HG02870 (cell line): ENCODE data around the gene NDUFS5.
"Not testable (repeated sequence)": the region's sequence is repeated elsewhere in the genome, so short reads cannot be mapped to it uniquely, and the experiment has no call there.

Source experiments
- ATAC-seq: cut with Tn5 transposase; IDR thresholded peaks from one replicate; pipeline ENCODE4 v1.9.1; 2021; ENCODE audit warnings: mild to moderate bottlenecking, moderate library complexity; ENCODE audit not compliant: unreplicated experiment

The NDUFS5 gene

DNA sequence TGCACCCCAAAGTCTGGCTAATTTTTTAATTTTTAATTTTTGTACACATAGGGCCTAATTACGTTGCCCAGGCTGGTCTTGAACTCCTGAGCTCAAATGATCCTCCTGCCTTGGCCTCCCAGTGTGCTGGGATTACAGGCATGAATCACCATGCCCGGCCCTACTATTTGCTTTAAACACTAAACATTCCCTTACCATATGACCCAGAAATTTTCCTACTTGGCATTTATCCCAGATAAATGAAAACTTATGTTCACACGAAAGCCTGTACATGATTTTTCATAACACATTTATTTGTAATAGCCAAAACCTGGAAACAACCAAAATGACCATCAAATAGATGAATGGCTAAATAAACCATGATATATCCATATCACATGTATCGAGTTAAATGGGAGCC lies 35.8 kb downstream of the NDUFS5 start:
- no peak for ATAC-seq

DNA sequence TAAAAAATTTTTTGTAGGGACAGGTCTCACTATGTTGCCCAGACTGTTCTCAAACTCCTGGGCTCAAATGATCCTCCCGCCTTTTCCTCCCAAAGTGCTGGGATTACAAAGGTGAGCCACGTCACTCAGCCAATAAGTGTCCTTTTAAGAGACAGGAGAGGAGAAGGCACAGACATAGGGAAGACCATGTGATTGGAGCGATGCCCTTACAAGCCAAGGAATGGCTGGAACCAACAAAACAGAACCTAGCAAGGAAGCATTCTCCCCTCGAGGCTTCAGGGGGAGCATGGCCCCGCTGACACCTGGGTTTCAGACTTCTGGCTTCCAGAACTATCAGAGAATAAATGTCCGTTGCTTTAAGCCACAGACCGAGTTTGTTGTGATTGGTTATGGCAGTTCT lies 37.0 kb downstream of the NDUFS5 start:
- ATAC-seq = no peak

DNA sequence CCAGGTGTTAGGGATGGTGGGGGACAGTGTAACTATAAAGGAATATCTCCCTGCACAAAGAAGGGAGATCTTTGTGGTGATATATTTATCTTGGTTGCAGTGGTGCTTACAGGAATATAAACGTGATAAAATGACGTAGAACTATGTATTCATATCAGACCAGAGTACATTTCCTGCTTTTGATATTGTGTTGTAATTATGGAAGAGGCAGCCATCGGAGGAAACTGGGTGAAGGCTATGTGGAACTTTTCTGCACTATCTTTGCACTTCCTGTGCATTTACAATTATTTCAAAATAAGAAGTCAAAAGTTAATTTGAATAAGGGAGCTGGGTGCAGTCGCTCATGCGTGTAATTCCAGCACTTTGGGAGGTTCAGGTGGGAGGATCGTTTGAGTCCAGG lies 37.6 kb downstream of the NDUFS5 start:
- no peak for ATAC-seq

DNA sequence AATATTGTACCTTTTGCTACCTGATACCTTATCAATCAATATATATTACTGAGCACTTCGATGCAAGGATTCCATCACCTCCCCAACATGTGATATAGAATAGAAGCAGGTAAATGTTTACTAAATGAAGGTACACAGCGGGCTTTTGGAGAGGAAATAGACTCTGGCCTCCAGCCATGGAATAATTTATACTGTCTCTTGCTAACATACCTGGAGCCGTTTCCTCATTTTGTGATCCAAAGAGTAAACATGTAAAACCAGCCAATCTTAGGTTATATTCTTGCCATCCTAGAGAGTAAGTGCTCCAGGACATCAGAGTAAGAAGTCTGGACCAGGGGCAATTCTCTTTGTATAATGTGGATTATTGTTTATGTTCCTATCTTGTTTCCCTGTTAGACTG lies 39.4 kb downstream of the NDUFS5 start:
- no peak for ATAC-seq

DNA sequence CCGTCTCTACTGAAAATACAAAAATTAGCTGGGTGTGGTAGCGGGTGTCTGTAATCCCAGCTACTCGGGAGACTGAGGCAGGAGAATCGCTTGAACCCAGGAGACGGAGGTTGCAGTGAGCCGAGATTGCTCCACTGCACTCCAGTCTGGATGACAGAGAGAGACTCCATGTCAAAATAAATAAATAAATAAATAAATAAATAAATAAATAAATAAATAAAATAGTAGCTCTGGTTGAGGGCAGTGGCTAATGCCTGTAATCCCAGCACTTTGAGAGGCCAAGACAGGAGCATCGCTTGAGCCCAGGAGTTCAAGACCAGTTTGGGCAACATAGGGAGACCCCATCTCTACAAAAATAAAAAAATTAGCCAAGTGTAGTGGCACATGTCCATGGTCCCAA lies 42.1 kb downstream of the NDUFS5 start:
- not testable (repeated sequence) for ATAC-seq

DNA sequence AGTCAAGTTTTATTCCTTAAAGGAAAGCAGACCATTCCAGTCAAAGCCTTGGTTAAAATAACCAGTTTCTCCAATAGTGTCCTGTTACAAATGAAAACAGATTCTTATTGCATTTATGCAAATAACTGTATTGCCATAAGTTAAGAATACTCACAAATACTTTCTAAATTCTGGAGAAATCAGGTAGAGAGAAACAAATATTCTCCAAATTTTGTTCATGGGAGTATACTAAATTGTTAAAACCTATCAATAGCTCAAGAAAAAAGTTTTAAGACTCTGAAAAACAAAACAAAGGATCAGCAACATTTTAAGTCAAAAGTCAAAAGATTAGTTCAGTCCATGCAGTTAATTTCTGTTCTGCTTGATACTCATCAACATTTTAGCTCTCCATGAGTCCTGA lies 45.4 kb downstream of the NDUFS5 start:
- not testable (repeated sequence) for ATAC-seq

DNA sequence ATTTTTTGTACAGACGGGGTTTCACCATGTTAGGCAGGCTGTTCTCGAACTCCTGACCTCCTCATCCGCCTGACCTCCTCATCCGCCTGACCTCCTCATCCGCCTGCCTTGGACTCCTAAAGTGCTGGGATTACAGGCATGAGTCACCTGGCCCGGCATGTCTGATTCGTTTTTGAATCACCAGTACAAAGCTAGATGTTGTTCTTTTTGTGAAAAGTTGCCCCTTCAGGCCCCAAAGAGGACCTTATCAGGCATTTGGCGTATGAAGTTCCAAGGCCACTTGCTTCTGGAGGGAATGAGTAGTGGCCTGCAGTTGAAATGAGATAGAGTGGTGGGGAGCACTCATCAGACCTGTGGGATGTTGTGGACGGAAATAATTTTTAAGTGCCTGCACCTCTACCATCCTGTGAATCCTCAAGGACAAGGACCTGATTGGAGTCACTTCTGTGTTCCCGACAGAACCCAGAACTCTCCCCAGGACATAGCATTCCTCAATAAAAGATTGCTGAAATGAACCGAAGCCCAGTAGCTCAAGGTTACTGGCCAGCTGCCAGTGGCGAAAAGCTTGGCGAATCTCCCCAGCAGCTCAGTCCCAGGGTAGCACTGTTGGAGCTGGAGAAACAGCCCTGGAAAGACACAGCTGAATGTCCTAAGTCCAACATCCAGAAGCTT lies 50.1 kb downstream of the NDUFS5 start:
- ATAC-seq = no peak

DNA sequence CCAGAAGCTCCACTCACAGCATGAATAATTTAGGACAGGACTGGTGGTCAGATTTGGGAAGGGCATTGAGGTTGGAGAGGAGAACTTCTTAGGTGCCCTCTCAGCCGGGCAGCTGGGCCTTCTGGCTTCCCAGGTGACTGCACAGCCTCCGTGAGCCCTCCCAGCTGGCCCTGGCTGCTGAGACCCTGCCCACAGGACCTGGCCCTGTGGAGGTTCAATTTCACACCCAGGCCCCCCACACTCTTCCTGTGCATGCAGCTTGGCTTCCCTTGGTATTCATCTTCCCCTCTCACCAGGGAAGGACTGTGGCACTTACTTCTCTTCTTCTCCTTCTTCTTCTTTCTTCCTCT lies 50.6 kb downstream of the NDUFS5 start:
- no peak for ATAC-seq

DNA sequence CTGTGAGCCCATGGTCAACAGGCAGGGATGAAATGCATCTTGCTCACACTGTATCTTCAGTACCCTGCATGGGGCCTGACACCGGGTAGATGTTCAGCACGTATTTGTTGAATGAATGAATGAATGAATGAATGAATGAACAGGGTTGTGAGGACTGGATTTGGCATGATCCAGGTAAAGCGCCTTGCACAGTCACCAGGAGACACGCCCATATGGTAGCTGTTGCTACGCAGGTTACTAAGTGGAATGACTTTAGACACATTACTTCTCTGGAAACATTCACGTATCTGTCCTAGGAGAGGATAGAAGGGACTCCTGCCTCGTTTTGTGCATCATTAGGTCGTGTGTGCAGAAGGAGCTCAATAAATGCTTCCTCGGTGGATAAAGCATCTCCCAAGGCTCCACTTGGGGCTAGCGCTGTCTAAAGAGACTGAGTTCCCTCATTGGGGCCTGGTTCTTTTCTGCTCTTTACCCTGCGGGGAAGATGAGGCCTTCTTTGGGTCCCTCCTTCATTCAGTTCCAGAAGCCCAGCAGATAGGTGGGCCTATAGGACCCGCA lies 54.2 kb downstream of the NDUFS5 start:
- no peak for ATAC-seq

DNA sequence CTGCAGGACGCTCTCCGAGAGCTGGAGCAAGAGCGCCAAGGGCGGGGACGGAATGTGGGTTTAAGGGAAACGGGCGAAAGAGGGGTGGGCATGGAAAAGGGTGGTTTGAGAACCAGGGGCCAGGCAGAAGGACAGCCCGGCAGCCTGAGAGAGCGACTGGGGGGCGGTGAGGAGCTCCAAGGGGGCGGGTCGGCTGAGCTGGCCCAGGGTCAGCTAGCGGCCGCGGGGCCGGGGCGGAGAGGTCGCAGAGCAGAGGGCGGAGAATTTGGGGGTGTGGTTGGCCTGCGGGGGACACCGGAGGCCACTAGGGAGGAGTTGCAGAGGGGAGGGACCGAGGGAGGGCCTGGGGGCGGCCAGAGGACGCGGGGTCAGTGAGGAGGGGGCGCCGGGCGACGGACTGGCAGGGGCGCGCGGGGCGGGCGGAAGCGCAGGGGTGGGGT lies 54.7 kb downstream of the NDUFS5 start:
- ATAC-seq = no peak

DNA sequence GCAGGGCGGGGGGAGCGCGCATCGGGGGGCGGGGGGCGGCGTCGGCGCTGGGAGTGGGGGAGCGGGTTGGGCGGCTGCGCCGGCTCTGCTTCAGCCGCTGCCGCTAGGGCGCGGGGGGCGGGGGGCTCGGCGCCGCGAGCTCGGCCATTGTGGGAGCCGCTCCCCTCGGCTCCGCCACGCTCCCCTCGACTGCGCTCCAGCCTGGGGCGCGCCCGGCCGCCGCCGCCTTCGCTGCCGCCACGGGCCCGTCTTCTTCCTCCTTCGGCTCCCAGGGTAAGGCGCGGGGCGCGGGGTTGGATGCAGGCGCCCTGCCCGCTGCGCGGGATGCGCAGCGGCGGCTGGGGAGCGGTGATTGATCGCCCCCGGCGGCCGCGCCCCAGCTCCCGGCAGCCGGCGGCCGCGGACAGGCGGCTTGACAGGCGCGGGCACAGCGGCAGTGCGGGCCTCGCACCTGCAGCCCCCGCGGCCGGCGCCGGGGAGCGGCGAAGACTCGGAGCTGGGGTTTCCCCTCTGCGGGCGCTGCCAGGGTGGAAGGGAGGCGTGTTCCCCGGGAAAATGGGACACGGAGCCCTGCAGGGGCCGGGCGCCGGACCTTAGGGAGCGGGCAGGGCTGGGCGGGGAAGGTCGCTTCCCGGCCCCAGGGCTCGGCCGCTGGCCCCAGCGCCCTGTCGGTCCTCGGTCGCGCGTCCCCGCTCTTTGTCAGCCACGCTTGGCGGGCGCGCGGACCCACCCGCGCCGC lies 55.3 kb downstream of the NDUFS5 start:
- no peak for ATAC-seq

DNA sequence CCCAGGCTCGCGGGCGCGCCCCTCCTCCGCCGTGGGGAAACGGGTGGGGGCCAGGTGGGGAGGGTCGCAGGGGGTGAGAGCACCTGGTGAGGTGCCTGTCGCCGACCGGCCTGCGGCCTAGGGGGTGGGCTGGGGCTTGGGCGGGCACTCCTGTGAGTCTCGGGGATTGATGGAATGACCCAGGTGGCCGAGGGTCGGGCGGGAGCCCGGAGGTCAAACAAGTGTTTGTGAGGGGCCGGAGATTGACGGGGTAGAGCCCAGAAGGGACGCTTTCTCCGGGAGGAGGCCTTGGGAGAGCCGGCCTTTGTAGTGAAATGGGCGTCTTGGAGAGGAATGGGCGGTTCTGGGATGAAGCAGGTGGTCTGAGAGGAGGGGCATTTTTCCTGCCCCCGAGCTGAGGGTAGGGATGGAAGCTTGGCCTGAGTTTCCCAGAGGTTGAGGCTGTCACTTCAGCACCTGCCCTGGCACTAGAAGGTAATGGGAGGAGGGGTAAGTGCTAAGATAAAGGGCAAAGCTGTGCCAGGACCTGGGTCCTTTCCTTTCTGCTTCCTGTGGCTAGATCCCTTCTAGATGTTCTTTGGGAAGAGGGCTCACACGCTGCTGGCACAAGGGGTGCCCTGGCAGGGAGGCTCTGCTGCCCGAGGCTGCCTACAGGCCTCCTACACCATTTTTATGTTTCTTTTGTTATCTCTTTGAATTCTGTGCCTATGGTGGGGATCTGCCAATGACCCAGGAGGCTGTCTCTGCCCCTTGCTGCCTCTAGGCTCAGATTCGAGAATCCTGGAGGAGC lies 56.1 kb downstream of the NDUFS5 start:
- ATAC-seq = no peak

DNA sequence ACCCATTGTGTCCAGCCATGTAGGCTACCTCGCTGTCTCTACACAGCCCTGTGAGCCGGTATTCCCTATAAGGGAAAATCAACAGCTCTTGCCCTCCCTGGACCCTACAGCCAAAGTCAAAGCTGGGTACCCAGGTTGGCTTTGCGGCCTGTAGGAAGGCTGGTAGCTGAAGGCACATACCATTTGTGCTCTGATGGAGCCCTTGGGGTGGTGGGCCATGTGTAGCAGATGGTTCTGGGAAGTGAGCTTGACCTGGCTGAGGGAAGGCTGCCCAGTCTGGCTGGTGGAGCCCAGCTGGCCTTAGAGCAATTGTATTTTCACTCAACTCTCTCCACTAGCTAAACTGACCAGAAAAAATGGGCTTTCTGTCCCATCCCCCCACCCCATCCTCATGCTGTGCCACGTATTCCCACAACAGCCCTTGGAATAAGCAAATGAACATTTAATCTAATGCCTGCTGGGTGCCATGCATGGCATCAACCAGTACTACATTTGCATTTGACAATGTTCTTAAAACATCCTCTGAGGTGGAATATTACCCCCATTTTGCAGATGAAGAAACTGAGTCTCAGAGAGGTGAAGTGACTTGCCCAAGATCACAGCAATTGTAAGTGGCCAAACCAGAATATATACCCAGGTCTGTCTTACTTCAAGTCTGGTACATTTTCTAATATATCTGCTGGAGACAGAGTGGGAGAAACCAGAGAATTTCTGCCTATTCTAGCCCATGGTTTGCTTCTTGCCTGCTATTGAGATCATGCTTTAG lies 56.8 kb downstream of the NDUFS5 start:
- no peak for ATAC-seq

DNA sequence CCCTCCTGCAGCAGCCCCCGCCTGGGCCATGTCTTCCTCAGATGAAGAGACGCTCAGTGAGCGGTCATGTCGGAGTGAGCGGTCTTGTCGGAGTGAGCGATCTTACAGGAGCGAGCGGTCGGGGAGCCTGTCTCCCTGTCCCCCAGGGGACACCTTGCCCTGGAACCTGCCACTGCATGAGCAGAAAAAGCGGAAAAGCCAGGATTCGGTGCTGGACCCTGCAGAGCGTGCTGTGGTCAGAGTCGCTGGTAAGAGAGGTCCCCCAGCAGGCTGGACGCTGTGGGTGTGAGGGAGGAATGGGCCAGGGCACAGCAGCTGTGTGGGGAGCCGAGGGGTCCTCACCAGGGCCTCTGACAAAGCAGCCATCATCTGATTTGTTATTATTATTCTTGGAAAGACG lies 58.0 kb downstream of the NDUFS5 start:
- no peak for ATAC-seq
